NCI-H1048 (cell line): ENCODE data around the gene SPIB.
"Not testable (repeated sequence)": the region's sequence is repeated elsewhere in the genome, so short reads cannot be mapped to it uniquely, and the experiment has no call there.

Experiments used
- DNase-seq: peaks from one replicate; lab custom pipeline; 2025; lab: John Stamatoyannopoulos, UW

SPIB gene

GRCh38 chr19:50439130-50439529 lies 20.4 kb downstream of the SPIB start:
- DNase-seq, result not testable (repeated sequence)

- no peak for DNase-seq
These were observed 25.3 kb downstream of the SPIB start for GRCh38 chr19:50444059-50444458.

- no peak for DNase-seq
These were observed 28.3 kb downstream of the SPIB start for GRCh38 chr19:50447053-50447452.

- no peak for DNase-seq
These were observed 29.0 kb downstream of the SPIB start for GRCh38 chr19:50447750-50448149.

- DNase-seq, result no peak
These were observed 30.6 kb downstream of the SPIB start for GRCh38 chr19:50449236-50449899.

GRCh38 chr19:50450369-50451222 lies 31.9 kb downstream of the SPIB start:
- DNase-seq, result no peak

- DNase-seq, result no peak
These were observed 32.4 kb downstream of the SPIB start for GRCh38 chr19:50451223-50451534.

- DNase-seq, result no peak
These were observed 34.5 kb downstream of the SPIB start for GRCh38 chr19:50453243-50453642.

GRCh38 chr19:50455992-50456391 lies 37.3 kb downstream of the SPIB start:
- DNase-seq, result no peak

GRCh38 chr19:50457300-50457699 lies 38.6 kb downstream of the SPIB start:
- DNase-seq, result no peak

- DNase-seq, result no peak
These were observed 39.8 kb downstream of the SPIB start for GRCh38 chr19:50458396-50459066.

GRCh38 chr19:50459067-50459456 lies 40.3 kb downstream of the SPIB start:
- DNase-seq, result no peak

- no peak for DNase-seq
These were observed 40.9 kb downstream of the SPIB start for GRCh38 chr19:50459638-50460037.

- no peak for DNase-seq
These were observed 41.5 kb downstream of the SPIB start for GRCh38 chr19:50460161-50460765.

- no peak for DNase-seq
These were observed 42.5 kb downstream of the SPIB start for GRCh38 chr19:50461066-50461875.

GRCh38 chr19:50462970-50463369 lies 44.2 kb downstream of the SPIB start:
- no peak for DNase-seq

GRCh38 chr19:50464348-50464747 lies 45.6 kb downstream of the SPIB start:
- no peak for DNase-seq

GRCh38 chr19:50465000-50465399 lies 46.3 kb downstream of the SPIB start:
- DNase-seq, result no peak

- DNase-seq, result no peak
These were observed 47.4 kb downstream of the SPIB start for GRCh38 chr19:50465986-50466705.

- DNase-seq, result no peak
These were observed 47.9 kb downstream of the SPIB start for GRCh38 chr19:50466706-50467039.

- no peak for DNase-seq
These were observed 48.8 kb downstream of the SPIB start for GRCh38 chr19:50467566-50467965.
